Effector CD8-positive, alpha-beta T cell (primary cell): ENCODE results near the gene CLPX.
"Not testable (repeated sequence)": the region's sequence is repeated elsewhere in the genome, so short reads cannot be mapped to it uniquely, and the experiment has no call there.

Experiments used
- DNase-seq: peaks from one replicate; lab custom pipeline; 2025; lab: John Stamatoyannopoulos, UW

Gene CLPX

DNA sequence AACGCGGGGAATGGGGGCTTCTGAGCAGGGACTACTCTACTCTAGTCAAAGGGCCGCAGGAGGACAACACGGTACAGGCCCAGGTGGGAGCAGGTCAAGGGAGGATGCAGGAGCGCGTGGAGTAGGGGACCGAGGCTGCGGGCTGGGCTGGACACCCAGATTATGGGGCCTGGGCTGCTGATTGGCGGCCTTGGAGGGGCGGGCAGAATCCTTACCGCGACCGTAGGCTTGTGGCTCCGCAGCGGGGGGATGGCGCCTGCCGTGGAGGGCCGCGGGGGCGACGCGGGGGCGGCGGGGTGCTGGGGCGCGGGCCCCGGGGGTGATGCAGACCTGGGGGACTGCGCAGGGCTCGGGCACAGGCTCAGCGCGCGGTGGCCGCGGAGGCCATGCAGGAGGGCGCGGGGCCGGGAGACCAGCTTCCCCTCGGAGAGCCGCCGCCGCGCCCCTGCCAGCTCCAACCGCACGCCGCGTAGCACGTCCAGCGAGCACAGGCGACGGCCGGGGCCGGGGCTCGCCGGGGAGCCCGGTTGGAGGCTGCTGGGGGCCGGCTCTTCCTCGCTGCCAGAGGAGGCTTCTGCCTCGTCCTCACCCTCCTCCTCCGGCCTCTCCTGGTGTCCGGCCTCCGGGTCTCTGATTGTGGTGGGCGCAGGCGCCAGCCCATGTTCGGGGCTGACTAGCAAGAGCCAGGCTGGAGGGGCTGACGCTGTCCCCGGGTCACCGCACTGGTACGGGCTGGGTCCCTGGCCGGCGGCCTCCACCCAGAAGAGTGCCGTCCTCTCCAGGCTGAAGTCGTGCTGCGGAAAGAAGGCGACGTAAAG, 83.0 kb downstream of the CLPX start:
- no peak for DNase-seq

DNA sequence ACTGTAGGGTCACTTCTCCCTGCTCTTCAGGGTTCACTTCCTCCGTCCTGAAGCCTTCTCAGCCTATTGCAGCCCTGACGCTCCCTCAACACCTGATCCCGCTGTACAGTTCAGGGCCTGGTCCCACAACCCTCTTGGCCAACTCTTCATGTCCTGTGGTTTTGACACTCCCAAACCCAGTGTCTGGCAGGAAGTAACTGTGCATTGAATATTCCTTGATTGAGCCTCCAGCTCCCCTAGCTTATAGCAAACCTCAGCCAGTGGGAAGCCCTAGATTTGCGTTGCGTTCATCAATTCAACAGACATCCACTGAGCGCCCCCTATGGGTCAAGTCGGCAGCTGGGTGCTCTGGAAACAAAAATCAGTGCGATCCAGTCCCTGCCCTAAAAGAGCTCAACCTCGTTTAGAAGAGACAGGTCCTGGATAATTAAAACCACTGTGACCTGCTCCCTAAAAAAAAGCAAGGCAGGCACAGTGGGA, 83.7 kb downstream of the CLPX start:
- peak; percentile 10 for DNase-seq

DNA sequence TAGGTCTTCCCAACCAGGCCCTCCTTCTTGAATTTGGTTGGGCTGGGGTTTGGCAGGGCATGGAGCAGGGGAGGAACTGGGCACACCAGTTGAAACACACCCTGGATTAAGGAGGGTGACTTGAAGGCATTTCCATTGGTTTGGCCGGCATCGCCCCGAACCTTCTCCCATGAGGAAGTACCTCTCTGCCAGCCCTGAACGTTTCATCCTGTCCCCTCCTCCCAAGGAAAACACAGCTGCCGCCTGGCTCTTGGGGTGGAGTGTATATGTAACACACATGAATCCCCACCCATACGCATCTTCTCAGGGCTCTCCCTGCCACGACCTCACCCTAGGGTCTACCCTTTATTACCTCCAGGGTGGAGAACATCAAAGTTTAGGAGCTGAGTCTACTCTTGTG, 84.7 kb downstream of the CLPX start:
- DNase-seq: no peak

DNA sequence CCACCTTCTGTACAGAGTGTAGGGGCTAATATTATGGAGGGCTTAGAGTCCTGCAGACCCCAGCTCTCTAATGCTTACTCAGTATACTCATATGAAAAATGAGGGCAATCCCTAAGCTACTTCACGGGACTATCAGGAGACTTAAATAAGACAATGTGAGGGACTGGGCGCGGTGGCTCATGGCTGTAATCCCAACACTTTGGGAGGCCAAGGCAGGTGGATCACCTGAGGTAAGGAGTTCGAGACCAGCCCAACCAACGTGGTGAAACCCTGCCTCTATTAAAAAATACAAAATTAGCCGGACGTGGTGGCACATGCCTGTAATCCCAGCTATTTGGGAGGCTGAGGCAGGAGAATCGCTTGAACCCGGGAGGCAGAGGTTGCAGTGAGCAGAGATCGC, 85.3 kb downstream of the CLPX start:
- not testable (repeated sequence) for DNase-seq

DNA sequence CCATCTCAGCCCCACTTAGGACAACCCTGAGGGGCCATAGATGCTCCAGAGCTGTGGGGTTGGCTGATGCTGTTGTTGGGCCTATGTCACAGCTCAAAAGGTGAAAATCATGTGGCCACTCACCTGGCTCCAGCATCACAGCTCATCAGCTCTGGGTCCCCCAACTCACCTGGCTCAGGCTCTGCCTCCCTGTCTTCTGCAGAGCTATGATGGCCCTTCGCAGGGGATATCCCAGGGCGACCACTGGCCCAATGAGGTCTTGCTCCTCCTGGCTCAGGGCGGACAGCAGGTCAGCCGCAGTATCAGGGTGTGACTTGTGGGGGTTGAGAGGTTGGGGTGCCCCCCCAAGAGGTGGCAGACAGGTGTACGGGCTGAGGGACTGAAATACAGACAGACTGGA, 85.8 kb downstream of the CLPX start:
- no peak for DNase-seq
